ENCODE data around the gene KCNIP1. TPM values are rescaled to one million over a fixed set of nuclear protein-coding genes. Genes with fewer than 3 reads are reported as not detected.

The KCNIP1 gene
- total RNA-seq, 1 donor = not detected

DNA sequence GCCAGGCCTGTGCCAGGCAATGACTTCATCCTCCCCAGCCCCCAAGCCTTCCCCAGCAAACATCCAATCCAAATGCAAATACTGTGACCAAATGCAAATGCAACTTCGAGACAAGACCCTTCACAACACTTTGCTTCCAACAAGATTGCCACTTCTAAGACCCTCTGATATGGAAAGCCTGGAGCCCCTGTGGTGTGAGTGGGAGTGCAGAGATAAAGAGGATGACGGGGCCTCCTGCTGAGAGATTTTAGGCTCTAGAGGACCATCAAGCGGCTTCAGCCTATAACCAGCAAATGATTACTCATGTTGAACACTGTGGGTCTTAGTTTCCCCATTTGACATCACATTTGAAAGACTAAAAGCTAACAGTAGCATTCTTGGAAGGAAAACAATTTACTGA is 233.1 kb downstream of the KCNIP1 start:
- no peak overlapping the region for H3K4me2 ChIP-seq (ENCODE audit: insufficient read depth, low read length)
- no peaks in the 10 kb centered on the region for H4K20me1 ChIP-seq (ENCODE audit: insufficient read depth, low read length)
- H3K79me2 ChIP-seq (ENCODE audit: insufficient read depth, low read length) = no peaks in the 10 kb centered on the region
- H3K27me3 ChIP-seq (ENCODE audit: insufficient read depth, low read length) = no peaks in the 10 kb centered on the region
- no peak overlapping the region for H3K4me3 ChIP-seq (ENCODE audit: insufficient read depth, low read length)
- H3K9me3 ChIP-seq (ENCODE audit: low read depth, low read length) = no peaks in the 10 kb centered on the region
- TF ChIP-seq, protein P1, sequence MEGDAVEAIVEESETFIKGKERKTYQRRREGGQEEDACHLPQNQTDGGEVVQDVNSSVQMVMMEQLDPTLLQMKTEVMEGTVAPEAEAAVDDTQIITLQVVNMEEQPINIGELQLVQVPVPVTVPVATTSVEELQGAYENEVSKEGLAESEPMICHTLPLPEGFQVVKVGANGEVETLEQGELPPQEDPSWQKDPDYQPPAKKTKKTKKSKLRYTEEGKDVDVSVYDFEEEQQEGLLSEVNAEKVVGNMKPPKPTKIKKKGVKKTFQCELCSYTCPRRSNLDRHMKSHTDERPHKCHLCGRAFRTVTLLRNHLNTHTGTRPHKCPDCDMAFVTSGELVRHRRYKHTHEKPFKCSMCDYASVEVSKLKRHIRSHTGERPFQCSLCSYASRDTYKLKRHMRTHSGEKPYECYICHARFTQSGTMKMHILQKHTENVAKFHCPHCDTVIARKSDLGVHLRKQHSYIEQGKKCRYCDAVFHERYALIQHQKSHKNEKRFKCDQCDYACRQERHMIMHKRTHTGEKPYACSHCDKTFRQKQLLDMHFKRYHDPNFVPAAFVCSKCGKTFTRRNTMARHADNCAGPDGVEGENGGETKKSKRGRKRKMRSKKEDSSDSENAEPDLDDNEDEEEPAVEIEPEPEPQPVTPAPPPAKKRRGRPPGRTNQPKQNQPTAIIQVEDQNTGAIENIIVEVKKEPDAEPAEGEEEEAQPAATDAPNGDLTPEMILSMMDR (IDR thresholded peaks at IDR 0.05; ENCODE audit: extremely low read depth, low read depth, low read length) = no peak
- no peaks in the 10 kb centered on the region for H3K36me3 ChIP-seq (ENCODE audit: insufficient read depth, low read length)
- no peak overlapping the region for H3K27ac ChIP-seq (ENCODE audit: low read depth, low read length)
- H3K4me1 ChIP-seq (ENCODE audit: insufficient read depth, low read length) = no peaks in the 10 kb centered on the region
- H2AFZ ChIP-seq (ENCODE audit: low read length) = no peak overlapping the region
- no peak for DNase-seq (ENCODE audit: insufficient read length, low spot score, missing footprints)

DNA sequence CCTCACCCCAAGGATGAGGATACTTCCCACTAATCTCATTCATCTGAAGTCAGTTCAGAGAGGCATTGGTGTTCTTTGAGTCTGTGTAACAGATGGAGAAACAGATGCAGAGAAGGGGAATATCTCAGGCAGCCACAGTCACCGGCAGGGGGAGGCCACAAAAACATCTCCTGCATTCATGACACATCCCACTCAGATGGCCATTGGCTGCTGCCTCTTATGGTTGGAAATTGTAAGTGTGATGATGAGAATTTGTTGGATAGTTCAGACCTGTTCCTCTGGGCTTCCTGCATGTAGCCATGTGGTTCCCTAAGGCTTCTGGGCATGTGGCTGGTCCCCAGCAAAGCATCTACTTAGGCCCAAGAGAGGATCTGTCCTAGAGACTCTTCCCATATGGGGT is 233.8 kb downstream of the KCNIP1 start:
- Histone ChIP-seq H3K79me2 (ENCODE audit: insufficient read depth, low read length) (no peaks in the 10 kb centered on the region), H3K36me3 (ENCODE audit: insufficient read depth, low read length) (no peaks in the 10 kb centered on the region), H3K9me3 (ENCODE audit: low read depth, low read length) (no peaks in the 10 kb centered on the region), H3K4me3 (ENCODE audit: insufficient read depth, low read length) (no peak overlapping the region), H3K4me1 (ENCODE audit: insufficient read depth, low read length) (no peaks in the 10 kb centered on the region), H2AFZ (ENCODE audit: low read length) (no peak overlapping the region), H4K20me1 (ENCODE audit: insufficient read depth, low read length) (no peaks in the 10 kb centered on the region), H3K4me2 (ENCODE audit: insufficient read depth, low read length) (no peak overlapping the region), H3K27ac (ENCODE audit: low read depth, low read length) (no peak overlapping the region), H3K27me3 (ENCODE audit: insufficient read depth, low read length) (no peaks in the 10 kb centered on the region)
- TF ChIP-seq, protein P1 (IDR thresholded peaks at IDR 0.05; ENCODE audit: extremely low read depth, low read depth, low read length) = no peak
- DNase-seq (ENCODE audit: insufficient read length, low spot score, missing footprints) = no peak

DNA sequence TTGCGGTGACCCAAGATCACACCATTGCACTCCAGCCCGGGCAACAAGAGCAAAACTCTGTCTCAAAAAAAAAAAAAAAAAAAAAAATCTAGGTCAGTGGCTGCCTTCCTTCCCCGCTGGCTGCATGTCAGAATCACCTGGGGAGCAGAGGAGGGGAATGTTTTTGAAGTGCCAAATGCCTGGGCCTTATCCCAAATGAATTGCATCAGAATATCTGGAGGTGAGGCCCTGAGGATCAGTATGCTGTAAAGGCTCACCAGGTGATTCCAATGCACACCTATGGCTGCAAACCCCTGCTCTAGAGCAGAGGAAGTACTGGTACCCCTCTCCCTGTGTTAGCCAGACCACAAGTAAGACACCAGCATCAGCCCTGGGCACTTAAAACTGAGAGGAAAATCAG is 235.0 kb downstream of the KCNIP1 start:
- Histone ChIP-seq H3K36me3 (ENCODE audit: insufficient read depth, low read length) (no peaks in the 10 kb centered on the region), H3K9me3 (ENCODE audit: low read depth, low read length) (no peaks in the 10 kb centered on the region)
- TF ChIP-seq, protein P1 (IDR thresholded peaks at IDR 0.05; ENCODE audit: extremely low read depth, low read depth, low read length) = no peak

DNA sequence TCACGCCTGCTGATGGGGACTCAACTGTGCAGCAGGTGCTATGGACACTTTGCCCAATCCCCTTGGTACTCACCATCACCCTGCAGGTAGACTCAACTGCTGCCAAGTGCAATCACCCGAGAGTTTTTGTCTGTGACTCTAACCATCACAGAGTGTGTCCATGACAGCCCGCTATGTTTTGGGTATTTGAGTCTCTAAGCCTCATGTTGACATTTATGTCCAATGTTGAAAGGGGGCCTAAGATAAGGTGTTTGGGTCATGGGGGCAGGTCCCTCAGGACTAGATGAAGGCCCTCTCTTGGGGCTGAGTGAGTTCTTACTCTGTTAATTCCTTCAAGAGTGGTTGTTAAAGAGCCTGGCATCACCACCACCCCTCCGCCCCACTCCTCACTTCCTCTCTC is 235.6 kb downstream of the KCNIP1 start:
- Histone ChIP-seq H3K27ac (ENCODE audit: low read depth, low read length) (no peak overlapping the region), H3K9me3 (ENCODE audit: low read depth, low read length) (no peaks in the 10 kb centered on the region), H2AFZ (ENCODE audit: low read length) (no peak overlapping the region), H3K4me1 (ENCODE audit: insufficient read depth, low read length) (no peaks in the 10 kb centered on the region), H3K79me2 (ENCODE audit: insufficient read depth, low read length) (no peaks in the 10 kb centered on the region), H3K27me3 (ENCODE audit: insufficient read depth, low read length) (no peaks in the 10 kb centered on the region), H3K4me3 (ENCODE audit: insufficient read depth, low read length) (no peak overlapping the region), H3K36me3 (ENCODE audit: insufficient read depth, low read length) (no peaks in the 10 kb centered on the region), H3K4me2 (ENCODE audit: insufficient read depth, low read length) (no peak overlapping the region), H4K20me1 (ENCODE audit: insufficient read depth, low read length) (no peaks in the 10 kb centered on the region)
- no peak for DNase-seq (ENCODE audit: insufficient read length, low spot score, missing footprints)
- TF ChIP-seq, protein P1 (IDR thresholded peaks at IDR 0.05; ENCODE audit: extremely low read depth, low read depth, low read length) = no peak

More for the DNA sequence above, 235.0 kb downstream of the KCNIP1 start:
- Histone ChIP-seq H3K4me3 (ENCODE audit: insufficient read depth, low read length) (no peak overlapping the region), H3K4me1 (ENCODE audit: insufficient read depth, low read length) (no peaks in the 10 kb centered on the region), H3K79me2 (ENCODE audit: insufficient read depth, low read length) (no peaks in the 10 kb centered on the region), H3K27me3 (ENCODE audit: insufficient read depth, low read length) (no peaks in the 10 kb centered on the region), H3K4me2 (ENCODE audit: insufficient read depth, low read length) (no peak overlapping the region), H2AFZ (ENCODE audit: low read length) (no peak overlapping the region), H3K27ac (ENCODE audit: low read depth, low read length) (no peak overlapping the region), H4K20me1 (ENCODE audit: insufficient read depth, low read length) (no peaks in the 10 kb centered on the region)
- no peak for DNase-seq (ENCODE audit: insufficient read length, low spot score, missing footprints)

All from osteoblast (primary cell).